HL-60 (cell line): Measurements from ENCODE around the gene GRID1.

Experiments used
- DNase-seq, 2 experiments: peaks; one replicate each; pipeline ENCODE4 v3.0.0-alpha.2; 2010 to 2020; ENCODE audit warnings: low read depth in 1 of 2, low spot score in 1 of 2
- H3K27ac ChIP-seq: fragments of 250-450 bp; sonication (Bioruptor Pico); replicated peaks from 2 replicates; pipeline ENCODE4 v1.5.1; 2020; ENCODE audit warnings: mild to moderate bottlenecking, moderate library complexity
- H3K27me3 ChIP-seq: fragments of 250-450 bp; sonication (Bioruptor Pico); 2 replicates; pipeline ENCODE4 v1.5.1; 2021; ENCODE audit warnings: mild to moderate bottlenecking, moderate library complexity; ENCODE audit not compliant: insufficient read depth, poor library complexity, severe bottlenecking
- H3K4me3 ChIP-seq: replicated peaks from 2 replicates; pipeline ENCODE4 v1.5.1; 2011; ENCODE audit warnings: mild to moderate bottlenecking, control low read depth, low read length; ENCODE audit not compliant: insufficient read depth
- GABPA ChIP-seq: IDR thresholded peaks from 2 replicates; pipeline ENCODE4 v1.6.1; 2012; ENCODE audit warnings: low read depth
- POLR2AphosphoS5 ChIP-seq: IDR thresholded peaks from 2 replicates; pipeline ENCODE4 v1.6.1; 2012; ENCODE audit warnings: low read depth
- SPI1 ChIP-seq: IDR thresholded peaks from 2 replicates; pipeline ENCODE4 v1.6.1; 2012; ENCODE audit warnings: low read depth, mild to moderate bottlenecking, borderline replicate concordance
- TF ChIP-seq, protein P1 (sequence below): IDR thresholded peaks from one replicate; pipeline ENCODE4 v1.5.1; 2011; ENCODE audit warnings: low read length, control low read depth, inconsistent platforms; ENCODE audit not compliant: insufficient read depth
- TF ChIP-seq, protein P2 (sequence below): IDR thresholded peaks from 2 replicates; pipeline ENCODE4 v1.6.1; 2012; ENCODE audit warnings: low read depth; ENCODE audit not compliant: insufficient replicate concordance

GRID1 gene

DNA sequence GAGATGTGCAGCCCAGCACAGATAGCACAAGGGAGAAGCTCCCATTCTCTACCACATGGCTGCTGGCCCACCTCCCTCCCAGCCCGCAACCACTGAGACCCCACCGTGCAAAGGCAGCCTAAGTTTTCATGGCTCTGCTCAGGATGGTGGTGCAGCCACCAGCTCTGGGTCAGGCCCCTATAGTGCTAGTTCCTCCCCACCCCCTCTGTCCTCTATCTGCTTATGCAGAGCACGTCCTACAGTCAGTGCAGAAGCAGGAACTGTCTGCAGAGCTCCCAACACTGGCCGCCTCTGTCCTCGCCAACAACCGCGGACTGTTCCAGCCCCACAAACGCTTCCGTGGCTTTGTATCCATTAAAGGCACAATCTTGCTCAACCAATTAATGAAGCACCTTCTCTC, 278.9 kb downstream of the GRID1 start:
- H3K27ac ChIP-seq: no peak overlapping the region
- H3K4me3 ChIP-seq: no peak overlapping the region
- DNase-seq: no peak
- TF ChIP-seq GABPA: no peak
- no peak for TF ChIP-seq POLR2AphosphoS5
- TF ChIP-seq, protein P1, sequence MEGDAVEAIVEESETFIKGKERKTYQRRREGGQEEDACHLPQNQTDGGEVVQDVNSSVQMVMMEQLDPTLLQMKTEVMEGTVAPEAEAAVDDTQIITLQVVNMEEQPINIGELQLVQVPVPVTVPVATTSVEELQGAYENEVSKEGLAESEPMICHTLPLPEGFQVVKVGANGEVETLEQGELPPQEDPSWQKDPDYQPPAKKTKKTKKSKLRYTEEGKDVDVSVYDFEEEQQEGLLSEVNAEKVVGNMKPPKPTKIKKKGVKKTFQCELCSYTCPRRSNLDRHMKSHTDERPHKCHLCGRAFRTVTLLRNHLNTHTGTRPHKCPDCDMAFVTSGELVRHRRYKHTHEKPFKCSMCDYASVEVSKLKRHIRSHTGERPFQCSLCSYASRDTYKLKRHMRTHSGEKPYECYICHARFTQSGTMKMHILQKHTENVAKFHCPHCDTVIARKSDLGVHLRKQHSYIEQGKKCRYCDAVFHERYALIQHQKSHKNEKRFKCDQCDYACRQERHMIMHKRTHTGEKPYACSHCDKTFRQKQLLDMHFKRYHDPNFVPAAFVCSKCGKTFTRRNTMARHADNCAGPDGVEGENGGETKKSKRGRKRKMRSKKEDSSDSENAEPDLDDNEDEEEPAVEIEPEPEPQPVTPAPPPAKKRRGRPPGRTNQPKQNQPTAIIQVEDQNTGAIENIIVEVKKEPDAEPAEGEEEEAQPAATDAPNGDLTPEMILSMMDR: no peak
- no peak for TF ChIP-seq SPI1
- TF ChIP-seq, protein P2, sequence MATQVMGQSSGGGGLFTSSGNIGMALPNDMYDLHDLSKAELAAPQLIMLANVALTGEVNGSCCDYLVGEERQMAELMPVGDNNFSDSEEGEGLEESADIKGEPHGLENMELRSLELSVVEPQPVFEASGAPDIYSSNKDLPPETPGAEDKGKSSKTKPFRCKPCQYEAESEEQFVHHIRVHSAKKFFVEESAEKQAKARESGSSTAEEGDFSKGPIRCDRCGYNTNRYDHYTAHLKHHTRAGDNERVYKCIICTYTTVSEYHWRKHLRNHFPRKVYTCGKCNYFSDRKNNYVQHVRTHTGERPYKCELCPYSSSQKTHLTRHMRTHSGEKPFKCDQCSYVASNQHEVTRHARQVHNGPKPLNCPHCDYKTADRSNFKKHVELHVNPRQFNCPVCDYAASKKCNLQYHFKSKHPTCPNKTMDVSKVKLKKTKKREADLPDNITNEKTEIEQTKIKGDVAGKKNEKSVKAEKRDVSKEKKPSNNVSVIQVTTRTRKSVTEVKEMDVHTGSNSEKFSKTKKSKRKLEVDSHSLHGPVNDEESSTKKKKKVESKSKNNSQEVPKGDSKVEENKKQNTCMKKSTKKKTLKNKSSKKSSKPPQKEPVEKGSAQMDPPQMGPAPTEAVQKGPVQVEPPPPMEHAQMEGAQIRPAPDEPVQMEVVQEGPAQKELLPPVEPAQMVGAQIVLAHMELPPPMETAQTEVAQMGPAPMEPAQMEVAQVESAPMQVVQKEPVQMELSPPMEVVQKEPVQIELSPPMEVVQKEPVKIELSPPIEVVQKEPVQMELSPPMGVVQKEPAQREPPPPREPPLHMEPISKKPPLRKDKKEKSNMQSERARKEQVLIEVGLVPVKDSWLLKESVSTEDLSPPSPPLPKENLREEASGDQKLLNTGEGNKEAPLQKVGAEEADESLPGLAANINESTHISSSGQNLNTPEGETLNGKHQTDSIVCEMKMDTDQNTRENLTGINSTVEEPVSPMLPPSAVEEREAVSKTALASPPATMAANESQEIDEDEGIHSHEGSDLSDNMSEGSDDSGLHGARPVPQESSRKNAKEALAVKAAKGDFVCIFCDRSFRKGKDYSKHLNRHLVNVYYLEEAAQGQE: no peak
- H3K27me3 ChIP-seq: peaks cover 2% of the 10 kb centered on the region

DNA sequence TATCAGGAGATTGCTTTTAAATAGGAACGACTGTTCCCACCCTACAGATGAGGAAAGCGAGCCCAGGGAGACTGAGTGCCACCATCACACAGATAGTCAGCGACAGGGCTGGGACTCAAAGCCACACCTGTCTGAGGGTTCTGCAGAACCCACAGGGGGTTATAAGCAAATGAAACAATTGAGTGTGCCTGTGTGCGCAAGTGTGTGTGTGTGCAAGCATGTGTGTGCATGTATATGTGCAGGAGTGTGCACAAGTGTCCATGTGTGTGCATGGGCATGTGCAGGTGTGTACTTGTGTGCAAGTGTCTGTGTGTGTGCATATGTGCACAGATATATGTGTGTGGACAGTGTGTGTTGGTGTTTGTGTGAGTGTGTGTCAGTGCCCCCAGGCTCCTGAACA, 280.2 kb downstream of the GRID1 start:
- no peak for TF ChIP-seq SPI1
- no peak for DNase-seq
- Histone ChIP-seq H3K27ac (no peak overlapping the region), H3K27me3 (peaks cover 2% of the 10 kb centered on the region), H3K4me3 (no peak overlapping the region)

DNA sequence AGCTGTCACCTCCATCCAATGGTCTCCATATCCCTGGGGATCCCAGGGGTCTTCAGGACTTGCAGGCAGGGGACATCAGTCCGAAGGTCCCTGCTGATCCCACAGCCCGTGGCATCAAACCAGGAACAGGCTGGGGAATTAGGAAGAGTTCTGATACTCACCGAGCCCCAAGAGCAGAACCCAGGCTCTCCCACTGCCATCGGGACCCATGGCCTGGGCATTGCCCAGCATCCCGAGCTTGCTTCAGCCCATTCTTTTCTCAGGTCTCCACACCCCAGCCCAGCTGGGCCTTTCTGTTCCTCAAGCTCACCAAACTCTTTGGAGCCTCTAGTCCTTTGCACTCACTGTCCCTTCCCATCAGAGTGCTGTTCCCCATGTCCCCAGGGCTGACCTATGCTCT, 280.9 kb downstream of the GRID1 start:
- TF ChIP-seq, protein P2: no peak
- TF ChIP-seq, protein P1: no peak
- TF ChIP-seq POLR2AphosphoS5: no peak
- no peak for TF ChIP-seq GABPA
- no peak for TF ChIP-seq SPI1
- Histone ChIP-seq H3K27ac (no peak overlapping the region), H3K27me3 (peaks cover 2% of the 10 kb centered on the region), H3K4me3 (no peak overlapping the region)
- no peak for DNase-seq

DNA sequence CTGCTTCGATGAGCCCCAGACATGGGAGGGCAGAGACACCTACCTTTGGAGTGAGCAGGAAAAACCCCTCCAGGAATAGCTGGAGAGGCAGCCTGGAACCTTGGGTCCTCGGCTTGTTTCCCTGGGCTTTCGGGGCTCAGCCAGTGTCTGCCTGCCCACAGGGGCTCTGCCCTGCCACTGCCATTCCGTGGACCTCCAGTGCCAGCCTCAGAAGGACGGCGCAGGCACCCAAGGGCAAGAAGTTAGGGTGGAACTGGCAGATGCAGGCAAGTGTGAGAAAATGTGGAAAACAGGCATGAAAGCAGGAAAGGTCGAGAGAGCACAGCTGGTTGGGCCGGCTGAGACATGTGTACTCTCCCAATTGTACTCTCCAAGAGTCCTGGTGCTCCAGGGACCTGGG, 281.5 kb downstream of the GRID1 start:
- H3K4me3 ChIP-seq: no peak overlapping the region
- TF ChIP-seq, protein P2: no peak
- H3K27ac ChIP-seq: no peak overlapping the region
- H3K27me3 ChIP-seq: peaks cover 4% of the 10 kb centered on the region
- DNase-seq: no peak
